ENCODE measurements around the gene NANOGP8.
"Not testable (repeated sequence)": the region's sequence is repeated elsewhere in the genome, so short reads cannot be mapped to it uniquely, and the experiment has no call there.

NANOGP8 gene

GRCh38 chr15:35085176-35085919 is at the start of gene NANOGP8:
NANOGP8 (minus strand) TSS chr15:35085295; CDS start chr15:35085110, 185 bp downstream.
- not testable (repeated sequence) for DNase-seq (ENCODE audit: low read depth in 3 of 3)

GRCh38 chr15:35134299-35134698 is 49.2 kb upstream of the NANOGP8 start:
- DNase-seq (ENCODE audit: low read depth in 3 of 3) = no peak

GRCh38 chr15:35130245-35130644 is 45.1 kb upstream of the NANOGP8 start:
- DNase-seq (ENCODE audit: low read depth in 3 of 3) = no peak

- DNase-seq (ENCODE audit: low read depth in 3 of 3) = no peak
Observed at GRCh38 chr15:35129361-35129760, 44.3 kb upstream of the NANOGP8 start.

- DNase-seq (ENCODE audit: low read depth in 3 of 3) = no peak
Observed at GRCh38 chr15:35127717-35128116, 42.6 kb upstream of the NANOGP8 start.

GRCh38 chr15:35126236-35126635 is 41.1 kb upstream of the NANOGP8 start:
- DNase-seq (ENCODE audit: low read depth in 3 of 3) = no peak

- no peak for DNase-seq (ENCODE audit: low read depth in 3 of 3)
Observed at GRCh38 chr15:35123743-35124142, 38.6 kb upstream of the NANOGP8 start.

GRCh38 chr15:35121611-35122359 is 36.7 kb upstream of the NANOGP8 start:
- no peak for DNase-seq (ENCODE audit: low read depth in 3 of 3)

GRCh38 chr15:35120173-35120572 is 35.1 kb upstream of the NANOGP8 start:
- no peak for DNase-seq (ENCODE audit: low read depth in 3 of 3)

GRCh38 chr15:35118960-35119359 is 33.9 kb upstream of the NANOGP8 start:
- DNase-seq (ENCODE audit: low read depth in 3 of 3) = no peak

GRCh38 chr15:35117543-35118265 is 32.6 kb upstream of the NANOGP8 start:
- no peak for DNase-seq (ENCODE audit: low read depth in 3 of 3)

GRCh38 chr15:35115155-35115725 is 30.1 kb upstream of the NANOGP8 start:
- DNase-seq (ENCODE audit: low read depth in 3 of 3) = no peak

GRCh38 chr15:35112346-35112745 is 27.3 kb upstream of the NANOGP8 start:
- DNase-seq (ENCODE audit: low read depth in 3 of 3) = no peak

GRCh38 chr15:35111861-35112260 is 26.8 kb upstream of the NANOGP8 start:
- no peak for DNase-seq (ENCODE audit: low read depth in 3 of 3)

- no peak for DNase-seq (ENCODE audit: low read depth in 3 of 3)
Observed at GRCh38 chr15:35108453-35108852, 23.4 kb upstream of the NANOGP8 start.

- no peak for DNase-seq (ENCODE audit: low read depth in 3 of 3)
Observed at GRCh38 chr15:35107561-35107960, 22.5 kb upstream of the NANOGP8 start.

- DNase-seq (ENCODE audit: low read depth in 3 of 3) = no peak
Observed at GRCh38 chr15:35107122-35107521, 22.0 kb upstream of the NANOGP8 start.

- no peak for DNase-seq (ENCODE audit: low read depth in 3 of 3)
Observed at GRCh38 chr15:35104526-35105147, 19.5 kb upstream of the NANOGP8 start.

- no peak for DNase-seq (ENCODE audit: low read depth in 3 of 3)
Observed at GRCh38 chr15:35102186-35102585, 17.1 kb upstream of the NANOGP8 start.

GRCh38 chr15:35101335-35101734 is 16.2 kb upstream of the NANOGP8 start:
- DNase-seq (ENCODE audit: low read depth in 3 of 3) = no peak

GRCh38 chr15:35098737-35099136 is 13.6 kb upstream of the NANOGP8 start:
- no peak for DNase-seq (ENCODE audit: low read depth in 3 of 3)

GRCh38 chr15:35095941-35096340 is 10.8 kb upstream of the NANOGP8 start:
- no peak for DNase-seq (ENCODE audit: low read depth in 3 of 3)
